ENCODE data around the gene COL5A1. TPM values are rescaled to one million over a fixed set of nuclear protein-coding genes. Genes with fewer than 3 reads are reported as not detected.

Gene COL5A1
- total and polyA plus RNA-seq, 2 experiments from 2014 or later: 2.5 to 13.1 TPM

- TF ChIP-seq ZNF462 (CRISPR knock-in tag; IDR thresholded peaks at IDR 0.05): no peak
- no peak for TF ChIP-seq JUNB (IDR thresholded peaks at IDR 0.05; ENCODE audit: unreplicated experiment)
- no peak for TF ChIP-seq REST (IDR thresholded peaks at IDR 0.05; ENCODE audit: unreplicated experiment)
- TF ChIP-seq STAT1 (IDR thresholded peaks at IDR 0.05; ENCODE audit: unreplicated experiment): no peak
- TF ChIP-seq NANOG (IDR thresholded peaks at IDR 0.05; ENCODE audit: borderline replicate concordance): no peak
Observed at GRCh38 chr9:134886413-134886913, 244.9 kb downstream of the COL5A1 start (continued).

GRCh38 chr9:134887219-134887618, 245.6 kb downstream of the COL5A1 start:
- DNase-seq (ENCODE audit: low spot score) (no peak), ATAC-seq (no peak)
- Histone ChIP-seq H3K9me2 (ENCODE audit: insufficient read depth) (no peaks in the 10 kb centered on the region), H3K36me3 (ENCODE audit: insufficient read depth) (no peaks in the 10 kb centered on the region), H2AFZ (no peak overlapping the region), H3K4me3 (no peak overlapping the region), H3K27ac (ENCODE audit: low read depth) (no peak overlapping the region), H3K4me1 (ENCODE audit: insufficient read depth) (no peaks in the 10 kb centered on the region), H3K79me2 (replicated peaks; ENCODE audit: insufficient read depth) (no peaks in the 10 kb centered on the region), H3F3A (replicated peaks; ENCODE audit: low read depth) (no peaks in the 10 kb centered on the region), H3K4me2 (no peak overlapping the region), H4K20me1 (replicated peaks; ENCODE audit: insufficient read depth) (no peaks in the 10 kb centered on the region), H3K27me3 (ENCODE audit: insufficient read depth) (no peaks in the 10 kb centered on the region)
- Mint-ChIP-seq H3K36me3 (ENCODE audit: low read depth) (no peaks in the 10 kb centered on the region), H3K9me3 (no peaks in the 10 kb centered on the region), H3K27ac (no peak overlapping the region), H3K4me1 (no peaks in the 10 kb centered on the region), H3K27me3 (ENCODE audit: insufficient read depth, low read depth, poor library complexity) (no peaks in the 10 kb centered on the region), H3K4me3 (no peak overlapping the region)
- TF ChIP-seq REST (IDR thresholded peaks at IDR 0.05; ENCODE audit: unreplicated experiment) (no peak), EZH2 (IDR thresholded peaks at IDR 0.05; ENCODE audit: low read depth, unreplicated experiment) (no peak)

All from GM23338 (cell line).